ENCODE results near the gene R3HDM2. TPM values are rescaled to one million over a fixed set of nuclear protein-coding genes. Genes with fewer than 3 reads are reported as not detected.

Gene R3HDM2
- total RNA-seq, 2 experiments from 2014 or later: 25.8 to 47.2 TPM

- Histone ChIP-seq H3K79me2 (ENCODE audit: insufficient read depth, low read depth, low read length) (no peaks in the 10 kb centered on the region), H3K9me2 (ENCODE audit: insufficient read depth, low read length) (no peaks in the 10 kb centered on the region), H3K27ac (ENCODE audit: low read depth, low read length, poor library complexity, severe bottlenecking) (no peak overlapping the region), H3K9me3 (ENCODE audit: low read length) (no peaks in the 10 kb centered on the region), H3K36me3 (ENCODE audit: insufficient read depth, low read length) (no peaks in the 10 kb centered on the region), H2AFZ (ENCODE audit: low read length) (peak overlapping the region; percentile 82), H4K20me1 (ENCODE audit: insufficient read depth, low read length) (no peaks in the 10 kb centered on the region), H3K4me3 (ENCODE audit: low read depth, low read length, poor library complexity, severe bottlenecking) (peak overlapping the region; percentile 5), H3K4me1 (ENCODE audit: insufficient read depth, low read length, poor library complexity, severe bottlenecking) (peaks cover 75% of the 10 kb centered on the region), H3K4me2 (ENCODE audit: low read length) (peak overlapping the region; percentile 65)
- CTCF ChIA-PET (ENCODE audit: unreplicated experiment): interaction anchor here (0.6 to 2.5 kb wide), 8 partner anchors 11 to 242 kb away, joined by 3 to 32 read pairs (median 5); partner anchors contain the start of genes INHBE and SHMT2
- POLR2A ChIA-PET: interaction anchor here (0.6 to 2.1 kb wide), 8 partner anchors 14 to 489 kb away, joined by 3 to 26 read pairs (median 6); partner anchors contain the start of genes INHBE, NACA and SHMT2
- TF ChIP-seq CTCF (conservative IDR thresholded peaks at IDR 0.05; ENCODE audit: low read length) (no peak), EZH2phosphoT487 (IDR thresholded peaks at IDR 0.05; ENCODE audit: borderline replicate concordance, low read depth, low read length) (no peak)
- intact Hi-C loops (cut with micrococcal nuclease; ENCODE audit: unreplicated experiment): loop anchor here (1.0 to 2.0 kb wide), 4 partner anchors 25 to 242 kb away; no protein-coding TSS in a partner anchor
- no TSS peak for BruUV-seq (replicated peaks)
- DNase-seq (ENCODE audit: low spot score): no peak
Measured at GRCh38 chr12:57213763-57214397, 217.0 kb downstream of the R3HDM2 start.

GRCh38 chr12:57213058-57213715, 217.7 kb downstream of the R3HDM2 start:
- Histone ChIP-seq H2AFZ (ENCODE audit: low read length) (peak overlapping the region; percentile 82), H3K27ac (ENCODE audit: low read depth, low read length, poor library complexity, severe bottlenecking) (no peak overlapping the region), H3K9me3 (ENCODE audit: low read length) (no peaks in the 10 kb centered on the region), H3K4me2 (ENCODE audit: low read length) (peak overlapping the region; percentile 65), H3K79me2 (ENCODE audit: insufficient read depth, low read depth, low read length) (no peaks in the 10 kb centered on the region), H3K4me1 (ENCODE audit: insufficient read depth, low read length, poor library complexity, severe bottlenecking) (peaks cover 68% of the 10 kb centered on the region), H3K4me3 (ENCODE audit: low read depth, low read length, poor library complexity, severe bottlenecking) (no peak overlapping the region), H3K9me2 (ENCODE audit: insufficient read depth, low read length) (no peaks in the 10 kb centered on the region), H3K36me3 (ENCODE audit: insufficient read depth, low read length) (no peaks in the 10 kb centered on the region), H4K20me1 (ENCODE audit: insufficient read depth, low read length) (no peaks in the 10 kb centered on the region)
- ChIA-PET CTCF (ENCODE audit: unreplicated experiment) (interaction anchor here (0.8 to 2.5 kb wide), 4 partner anchors 12 to 242 kb away, joined by 3 to 32 read pairs (median 10); partner anchors contain the start of genes INHBE and SHMT2), POLR2A (interaction anchor here (0.6 to 2.1 kb wide), 8 partner anchors 14 to 488 kb away, joined by 3 to 26 read pairs (median 6); partner anchors contain the start of genes INHBE, NACA and SHMT2)
- TF ChIP-seq EZH2phosphoT487 (IDR thresholded peaks at IDR 0.05; ENCODE audit: borderline replicate concordance, low read depth, low read length) (no peak), CTCF (conservative IDR thresholded peaks at IDR 0.05; ENCODE audit: low read length) (peak; percentile 91)
- peak; percentile 85 for DNase-seq (ENCODE audit: low spot score)
- intact Hi-C loops (cut with micrococcal nuclease; ENCODE audit: unreplicated experiment): loop anchor here (1.0 to 2.0 kb wide), 3 partner anchors 30 to 243 kb away; no protein-coding TSS in a partner anchor
- no TSS peak for BruUV-seq (replicated peaks)
